ENCODE data around the gene SMAGP.
"Not testable (repeated sequence)": the region's sequence is repeated elsewhere in the genome, so short reads cannot be mapped to it uniquely, and the experiment has no call there.

SMAGP gene

GRCh38 chr12:51270067-51270950 lies at the start of gene SMAGP:
Gene SMAGP (minus strand): TSS chr12:51270415. CDS start chr12:51269278, 1,137 bp downstream.
- no peak for DNase-seq

GRCh38 chr12:51318846-51319599 lies 48.8 kb upstream of the SMAGP start:
- no peak for DNase-seq

DNA sequence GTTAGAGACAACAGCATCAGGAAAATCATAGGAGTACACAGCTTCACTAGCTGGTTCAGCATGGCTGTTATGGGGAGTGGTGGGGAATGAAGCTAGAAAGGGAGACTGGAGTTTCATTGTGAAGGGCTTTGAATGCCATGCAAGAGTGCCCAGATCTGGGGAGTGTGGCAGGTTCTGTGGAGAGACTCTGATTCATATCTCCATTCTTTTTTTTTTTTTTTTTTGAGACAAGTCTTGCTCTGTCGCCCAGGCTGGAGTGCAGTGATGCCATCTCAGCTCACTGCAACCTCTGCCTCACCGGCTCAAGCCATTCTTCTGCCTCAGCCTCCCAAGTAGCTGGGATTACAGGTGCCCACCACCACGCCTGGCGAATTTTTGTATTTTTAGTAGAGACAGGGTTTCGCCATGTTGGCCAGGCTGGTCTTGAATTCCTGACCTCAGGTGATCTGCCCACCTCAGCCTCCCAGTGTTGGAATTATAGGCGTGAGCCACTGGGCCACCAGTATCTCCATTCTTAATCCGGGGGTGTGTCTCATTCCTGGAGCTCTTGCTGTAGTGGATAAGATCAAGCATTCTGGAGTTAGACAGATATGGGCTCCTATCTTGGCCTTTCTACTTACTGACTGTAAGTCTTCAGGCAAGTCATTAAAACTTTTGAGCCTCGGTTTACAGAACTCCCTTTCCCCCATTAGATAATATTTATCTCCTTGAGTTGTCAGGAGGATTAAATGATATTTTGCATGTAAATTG lies 48.0 kb upstream of the SMAGP start:
- DNase-seq = not testable (repeated sequence)

- no peak for DNase-seq
Observed at GRCh38 chr12:51311389-51311788, 41.2 kb upstream of the SMAGP start.

GRCh38 chr12:51307655-51308593 lies 37.7 kb upstream of the SMAGP start:
- DNase-seq = no peak

- DNase-seq = no peak
Observed at GRCh38 chr12:51306507-51306906, 36.3 kb upstream of the SMAGP start.

DNA sequence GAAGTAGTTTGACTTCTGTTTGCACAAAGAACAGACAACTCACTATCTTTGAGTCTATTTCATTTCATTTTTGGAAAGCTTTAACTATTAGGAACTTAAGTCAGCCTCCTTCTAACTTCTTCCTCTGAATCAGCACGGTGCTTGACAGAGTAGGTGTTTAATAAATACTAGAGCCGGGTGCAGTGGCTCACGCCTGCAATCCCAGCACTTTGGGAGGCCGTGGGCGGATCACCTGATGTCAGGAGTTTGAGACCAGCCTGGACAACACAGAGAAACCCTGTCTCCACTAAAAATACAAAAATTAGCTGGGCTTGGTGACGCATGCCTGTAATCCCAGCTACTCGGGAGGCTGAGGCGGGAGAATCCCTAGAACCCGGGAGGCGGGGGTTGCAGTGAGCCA lies 30.6 kb upstream of the SMAGP start:
- not testable (repeated sequence) for DNase-seq

DNA sequence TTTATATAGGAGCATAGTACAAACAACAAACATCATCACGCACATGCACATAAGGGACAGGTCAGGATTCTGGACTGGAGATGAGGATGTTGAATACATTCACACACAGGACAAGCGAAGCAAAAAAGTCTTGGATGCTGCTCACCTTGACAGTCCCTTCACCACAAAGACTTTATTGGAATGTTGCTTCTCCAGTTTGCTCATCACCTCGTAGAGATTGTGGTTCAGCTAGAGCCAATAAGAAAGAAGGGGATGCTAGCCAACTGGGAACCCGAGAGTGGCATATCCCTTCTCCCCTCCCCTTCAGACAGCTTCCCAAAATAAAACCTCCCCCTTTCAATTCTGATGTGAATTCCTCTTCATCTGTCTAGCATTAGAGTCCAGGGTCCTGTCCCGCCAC lies 25.4 kb upstream of the SMAGP start:
- DNase-seq = no peak

- DNase-seq = not testable (repeated sequence)
Observed at GRCh38 chr12:51294097-51294496, 23.9 kb upstream of the SMAGP start.

GRCh38 chr12:51293696-51294095 lies 23.5 kb upstream of the SMAGP start:
- DNase-seq = no peak

DNA sequence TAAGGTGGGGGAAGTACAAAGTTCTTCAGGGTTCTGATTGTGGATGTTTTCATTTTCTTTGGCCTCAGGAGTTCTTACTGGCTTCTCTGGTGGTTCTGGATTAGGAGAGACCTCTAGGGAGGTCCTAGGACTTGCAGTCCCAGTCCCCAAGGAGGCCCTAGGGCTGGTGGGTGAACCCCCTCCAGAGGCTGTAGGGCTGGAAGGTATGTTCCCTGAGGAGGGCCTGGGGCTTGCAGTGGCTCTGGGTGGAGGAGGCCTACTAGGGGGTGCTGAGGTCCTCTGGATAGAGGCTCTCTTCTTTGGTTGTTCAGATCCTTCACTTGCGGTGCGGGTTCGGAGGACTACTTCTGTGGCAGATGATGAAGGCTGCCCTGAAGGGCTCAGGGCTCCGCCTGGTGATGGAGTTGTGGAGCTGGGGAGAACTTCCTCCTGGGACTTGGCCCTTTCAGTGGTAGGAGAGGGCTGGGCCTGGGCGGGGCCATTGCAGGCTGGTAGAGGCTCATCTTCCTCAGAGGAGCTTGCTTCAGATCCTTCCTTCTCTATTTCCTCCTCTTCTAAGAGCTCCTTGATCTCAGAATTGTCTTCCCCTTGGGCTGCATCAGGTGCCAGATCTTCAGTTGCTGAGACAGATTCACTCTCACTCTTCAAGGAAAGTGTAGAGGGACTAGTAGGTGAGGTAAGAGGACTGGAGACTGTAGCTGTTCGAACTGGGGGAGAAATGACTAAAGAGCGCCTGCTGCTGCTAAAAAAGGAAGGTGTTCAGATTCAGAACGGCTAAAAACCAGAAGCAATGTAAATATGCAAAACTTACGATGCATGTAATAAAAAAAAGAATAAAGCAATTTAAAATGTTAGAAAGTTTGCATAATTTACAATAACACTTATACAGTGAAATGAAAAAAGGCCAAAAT lies 21.6 kb upstream of the SMAGP start:
- not testable (repeated sequence) for DNase-seq

- DNase-seq = no peak
Observed at GRCh38 chr12:51285843-51286242, 15.6 kb upstream of the SMAGP start.

GRCh38 chr12:51281202-51281924 lies 11.1 kb upstream of the SMAGP start:
- DNase-seq = no peak

DNA sequence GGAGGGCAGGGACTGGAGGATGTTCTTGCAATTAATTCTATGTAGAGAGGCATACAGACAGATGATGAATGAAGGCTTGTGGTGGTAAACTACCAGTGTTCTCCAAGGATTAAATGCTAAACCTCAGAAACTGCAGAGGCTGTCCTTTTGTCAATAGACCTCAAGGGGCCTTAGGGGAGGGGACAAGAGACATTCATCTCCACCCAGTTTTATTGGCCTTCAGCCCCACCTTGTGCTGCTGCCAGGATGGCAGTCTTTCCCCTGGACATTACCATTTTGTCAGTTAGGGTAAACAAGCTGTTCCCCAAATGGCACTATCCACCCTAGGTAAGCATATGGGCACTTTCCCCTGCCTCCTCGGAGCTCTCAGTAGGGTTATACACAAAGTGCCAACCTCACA lies 4.9 kb upstream of the SMAGP start:
- no peak for DNase-seq

- not testable (repeated sequence) for DNase-seq
Observed at GRCh38 chr12:51272810-51273209, 2.6 kb upstream of the SMAGP start.

- DNase-seq = no peak
Observed at GRCh38 chr12:51270951-51271518, 820 bp upstream of the SMAGP start.

DNA sequence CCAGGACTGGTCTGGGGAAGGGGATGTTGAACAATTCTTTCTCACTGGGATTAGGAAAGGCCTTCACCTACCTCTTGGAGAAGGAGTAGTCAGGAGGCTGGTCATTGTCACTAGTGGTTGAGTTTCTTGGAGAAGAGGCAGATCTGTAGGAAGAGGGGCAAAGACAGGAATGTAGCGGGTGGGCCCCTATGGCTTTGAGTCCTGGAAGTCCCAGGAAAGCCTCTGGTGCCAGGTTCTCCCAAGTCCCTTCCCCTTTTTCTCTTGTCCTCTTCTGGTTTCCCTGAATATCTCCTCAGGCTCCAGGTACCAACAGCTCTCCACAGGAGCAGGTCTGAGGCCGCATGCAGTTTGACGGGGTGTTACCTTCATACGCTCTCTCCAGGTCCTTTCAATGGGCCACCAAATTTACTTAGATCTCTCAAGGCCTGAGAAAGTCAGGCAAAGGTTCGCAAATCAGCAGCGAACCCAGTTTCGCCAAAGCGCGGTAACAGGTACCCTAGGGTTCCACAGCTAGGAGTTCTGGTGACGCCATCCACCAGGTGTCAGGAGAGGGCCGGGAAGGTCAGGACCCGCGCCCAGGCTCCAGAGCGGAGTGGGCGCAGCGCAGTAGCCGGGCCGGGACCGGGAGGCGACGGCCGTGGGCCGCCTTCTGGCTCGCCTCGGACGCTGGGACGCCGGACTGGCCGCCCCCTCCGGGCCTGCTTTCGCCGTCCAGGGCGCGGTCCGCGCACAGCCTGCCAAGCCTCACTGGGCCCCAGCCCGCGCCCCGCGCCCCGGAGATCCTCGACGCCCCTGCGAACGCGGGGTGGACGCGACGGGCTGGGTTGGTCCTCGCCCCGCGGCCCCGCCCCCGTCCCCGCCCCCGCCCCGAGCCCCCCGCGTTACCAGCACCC lies 795 bp downstream of the SMAGP start:
- DNase-seq = no peak

DNA sequence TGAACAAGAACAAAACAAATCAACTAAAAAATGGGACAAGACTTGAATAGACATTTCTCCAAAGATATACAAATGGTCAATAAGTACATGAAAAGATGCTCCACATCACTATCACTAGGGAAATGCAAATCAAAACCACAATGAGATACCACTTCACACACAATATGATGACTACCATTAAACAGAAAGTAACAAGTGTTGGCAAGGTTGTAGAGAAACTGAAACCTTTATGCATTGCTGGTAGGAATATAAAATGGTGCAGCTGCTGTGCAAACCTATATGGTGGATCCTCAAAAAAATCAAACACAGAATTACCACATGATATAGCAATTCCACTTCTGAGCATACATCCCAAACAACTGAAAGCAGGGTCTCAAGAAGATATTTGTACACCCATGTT lies 5.2 kb downstream of the SMAGP start:
- DNase-seq = no peak

GRCh38 chr12:51264297-51264696 lies 5.9 kb downstream of the SMAGP start:
- DNase-seq = no peak

Measured in NCI-H1436 (cell line).